Stimulated activated CD4-positive, alpha-beta T cell treated with anti-CD3 and anti-CD28 coated beads, Interleukin-4, amount 100 ng/mL, for 1 hour (primary cell): Measurements from ENCODE around the gene CLMN.

Source experiments
- DNase-seq: peaks from one replicate; pipeline ENCODE4 v3.0.0-alpha.2; 2020

The CLMN gene

GRCh38 chr14:95236221-95236620 lies 83.5 kb downstream of the CLMN start:
- DNase-seq, result no peak

- DNase-seq, result no peak
Observed at GRCh38 chr14:95235767-95236166, 83.9 kb downstream of the CLMN start.

GRCh38 chr14:95235351-95235750 lies 84.4 kb downstream of the CLMN start:
- DNase-seq, result no peak

GRCh38 chr14:95234426-95234825 lies 85.3 kb downstream of the CLMN start:
- no peak for DNase-seq

GRCh38 chr14:95233702-95234241 lies 85.9 kb downstream of the CLMN start:
- DNase-seq, result no peak

GRCh38 chr14:95232894-95233584 lies 86.7 kb downstream of the CLMN start:
- no peak for DNase-seq

GRCh38 chr14:95231966-95232633 lies 87.6 kb downstream of the CLMN start:
- no peak for DNase-seq

- no peak for DNase-seq
Observed at GRCh38 chr14:95229749-95230148, 90.0 kb downstream of the CLMN start.

- no peak for DNase-seq
Observed at GRCh38 chr14:95228240-95228639, 91.5 kb downstream of the CLMN start.

- no peak for DNase-seq
Observed at GRCh38 chr14:95227279-95227860, 92.3 kb downstream of the CLMN start.

- DNase-seq, result no peak
Observed at GRCh38 chr14:95226801-95227200, 92.9 kb downstream of the CLMN start.

- no peak for DNase-seq
Observed at GRCh38 chr14:95225251-95225887, 94.3 kb downstream of the CLMN start.

- no peak for DNase-seq
Observed at GRCh38 chr14:95222870-95223398, 96.8 kb downstream of the CLMN start.

GRCh38 chr14:95222151-95222631 lies 97.5 kb downstream of the CLMN start:
- no peak for DNase-seq

GRCh38 chr14:95221531-95221930 lies 98.2 kb downstream of the CLMN start:
- no peak for DNase-seq

GRCh38 chr14:95220663-95221231 lies 99.0 kb downstream of the CLMN start:
- no peak for DNase-seq

- no peak for DNase-seq
Observed at GRCh38 chr14:95218472-95219193, 101.1 kb downstream of the CLMN start.

GRCh38 chr14:95218006-95218405 lies 101.7 kb downstream of the CLMN start:
- DNase-seq, result no peak

- DNase-seq, result no peak
Observed at GRCh38 chr14:95217391-95217900, 102.3 kb downstream of the CLMN start.

- no peak for DNase-seq
Observed at GRCh38 chr14:95216008-95216407, 103.7 kb downstream of the CLMN start.

- DNase-seq, result no peak
Observed at GRCh38 chr14:95215094-95215725, 104.5 kb downstream of the CLMN start.
